Measurements from ENCODE around the gene RAB3IP.

DNA sequence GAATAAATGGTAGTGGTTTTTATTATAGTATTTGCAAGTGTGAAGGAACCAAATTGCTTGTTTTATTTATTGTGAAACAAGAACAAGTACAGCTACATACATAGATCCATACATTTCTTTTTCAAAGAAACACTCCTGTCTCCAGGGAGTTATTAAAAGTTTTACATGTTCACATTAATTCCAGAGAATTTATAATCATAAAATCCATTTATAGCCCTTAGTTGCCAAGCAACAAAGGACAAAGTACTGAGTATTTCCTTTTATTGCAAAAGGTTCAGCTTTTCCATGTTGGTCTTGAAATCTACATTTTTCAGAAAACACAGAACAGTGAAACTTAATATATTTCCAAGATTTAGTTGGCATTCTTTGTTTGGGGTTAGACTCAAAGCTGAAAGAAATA is 95.9 kb downstream of the RAB3IP start:
- TF ChIP-seq, protein P1, sequence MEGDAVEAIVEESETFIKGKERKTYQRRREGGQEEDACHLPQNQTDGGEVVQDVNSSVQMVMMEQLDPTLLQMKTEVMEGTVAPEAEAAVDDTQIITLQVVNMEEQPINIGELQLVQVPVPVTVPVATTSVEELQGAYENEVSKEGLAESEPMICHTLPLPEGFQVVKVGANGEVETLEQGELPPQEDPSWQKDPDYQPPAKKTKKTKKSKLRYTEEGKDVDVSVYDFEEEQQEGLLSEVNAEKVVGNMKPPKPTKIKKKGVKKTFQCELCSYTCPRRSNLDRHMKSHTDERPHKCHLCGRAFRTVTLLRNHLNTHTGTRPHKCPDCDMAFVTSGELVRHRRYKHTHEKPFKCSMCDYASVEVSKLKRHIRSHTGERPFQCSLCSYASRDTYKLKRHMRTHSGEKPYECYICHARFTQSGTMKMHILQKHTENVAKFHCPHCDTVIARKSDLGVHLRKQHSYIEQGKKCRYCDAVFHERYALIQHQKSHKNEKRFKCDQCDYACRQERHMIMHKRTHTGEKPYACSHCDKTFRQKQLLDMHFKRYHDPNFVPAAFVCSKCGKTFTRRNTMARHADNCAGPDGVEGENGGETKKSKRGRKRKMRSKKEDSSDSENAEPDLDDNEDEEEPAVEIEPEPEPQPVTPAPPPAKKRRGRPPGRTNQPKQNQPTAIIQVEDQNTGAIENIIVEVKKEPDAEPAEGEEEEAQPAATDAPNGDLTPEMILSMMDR (conservative IDR thresholded peaks at IDR 0.05 in 1 of 2, IDR thresholded peaks at IDR 0.05 in 1 of 2; ENCODE audit: extremely low read depth in 1 of 2, insufficient read depth in 1 of 2, low read depth in 1 of 2, low read length in 2 of 2) = no peak
- TF ChIP-seq EZH2 (IDR thresholded peaks at IDR 0.05; ENCODE audit: borderline replicate concordance, low read length) = no peak
